ENCODE data around the gene CCDC141.

The CCDC141 gene

GRCh38 chr2:178863856-178864620 is 185.9 kb downstream of the CCDC141 start:
- no peak for DNase-seq

GRCh38 chr2:178863130-178863855 is 186.6 kb downstream of the CCDC141 start:
- DNase-seq, result no peak

- no peak for DNase-seq
Measured at GRCh38 chr2:178860551-178860950, 189.4 kb downstream of the CCDC141 start.

GRCh38 chr2:178859730-178860129 is 190.2 kb downstream of the CCDC141 start:
- no peak for DNase-seq

GRCh38 chr2:178858896-178859625 is 190.9 kb downstream of the CCDC141 start:
- no peak for DNase-seq

GRCh38 chr2:178855151-178855550 is 194.8 kb downstream of the CCDC141 start:
- DNase-seq, result no peak

GRCh38 chr2:178848335-178848734 is 201.6 kb downstream of the CCDC141 start:
- DNase-seq, result no peak

- no peak for DNase-seq
Measured at GRCh38 chr2:178846458-178846802, 203.5 kb downstream of the CCDC141 start.

GRCh38 chr2:178845566-178846457 is 204.1 kb downstream of the CCDC141 start:
- DNase-seq, result no peak

- DNase-seq, result no peak
Measured at GRCh38 chr2:178844701-178845100, 205.2 kb downstream of the CCDC141 start.

GRCh38 chr2:178844269-178844668 is 205.7 kb downstream of the CCDC141 start:
- DNase-seq, result no peak

GRCh38 chr2:178843697-178844096 is 206.2 kb downstream of the CCDC141 start:
- DNase-seq, result no peak

- no peak for DNase-seq
Measured at GRCh38 chr2:178836807-178837206, 213.1 kb downstream of the CCDC141 start.

- no peak for DNase-seq
Measured at GRCh38 chr2:178834086-178834485, 215.9 kb downstream of the CCDC141 start.

GRCh38 chr2:178833382-178833781 is 216.6 kb downstream of the CCDC141 start:
- no peak for DNase-seq

- DNase-seq, result no peak
Measured at GRCh38 chr2:178830451-178830850, 219.5 kb downstream of the CCDC141 start.

GRCh38 chr2:178829981-178830380 is 220.0 kb downstream of the CCDC141 start:
- DNase-seq, result no peak

- no peak for DNase-seq
Measured at GRCh38 chr2:178829299-178829960, 220.5 kb downstream of the CCDC141 start.

- DNase-seq, result no peak
Measured at GRCh38 chr2:178828486-178828881, 221.5 kb downstream of the CCDC141 start.

GRCh38 chr2:178827739-178828485 is 222.0 kb downstream of the CCDC141 start:
- no peak for DNase-seq

GRCh38 chr2:178827111-178827510 is 222.8 kb downstream of the CCDC141 start:
- DNase-seq, result no peak
